Spleen (tissue), 7 donors: ENCODE results near the gene GVQW3.

Source experiments
- POLR2A ChIP-seq, 3 donors: fragments of 450-650 bp; IDR thresholded peaks; one replicate each; pipeline ENCODE4 v1.5.1; 2017; ENCODE audit warnings: antibody characterized with exemption in 3 of 3, mild to moderate bottlenecking in 1 of 3
- TF ChIP-seq, protein P1 (sequence below), 11 experiments: fragments of 200-600 bp in 7 of 11; fragments of 450-650 bp in 4 of 11; sonication (generic) in 4 of 11; IDR thresholded peaks in 8 of 11; conservative IDR thresholded peaks in 3 of 11; 1 replicate in 7 of 11; 2 replicates in 4 of 11; pipeline versions ENCODE4 v1.4.0 to v1.8.0; 2016 to 2021; ENCODE audit warnings: antibody characterized with exemption in 11 of 11, inconsistent platforms in 4 of 11, mild to moderate bottlenecking in 1 of 11
- donor health status: DM: no; HTN: no; CAD: no; lungs with moderate emphysema.
- donor health status: DM: no; HTN: no; CAD: no.
- donor health status: DM: no; HTN: no; CAD: no.

DNA sequence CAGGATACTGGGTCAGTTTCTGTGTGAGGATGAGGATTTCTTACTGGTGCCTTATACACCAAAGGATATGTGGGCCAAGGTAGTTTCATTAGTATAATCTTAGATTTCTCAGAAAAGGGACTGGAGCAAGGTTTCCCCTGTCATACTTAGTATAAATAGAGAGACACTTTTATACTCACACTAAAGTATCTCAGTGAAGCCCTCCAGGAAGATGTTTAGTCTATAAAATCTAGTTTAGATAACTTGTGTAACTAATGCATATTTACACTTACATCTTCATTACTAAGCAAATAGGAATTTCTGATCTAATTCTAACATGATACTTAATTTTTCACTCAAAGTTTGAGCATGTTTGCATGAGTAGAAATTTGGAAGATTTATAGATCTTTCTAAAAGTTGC lies 74.8 kb downstream of the GVQW3 start:
- TF ChIP-seq, protein P1, sequence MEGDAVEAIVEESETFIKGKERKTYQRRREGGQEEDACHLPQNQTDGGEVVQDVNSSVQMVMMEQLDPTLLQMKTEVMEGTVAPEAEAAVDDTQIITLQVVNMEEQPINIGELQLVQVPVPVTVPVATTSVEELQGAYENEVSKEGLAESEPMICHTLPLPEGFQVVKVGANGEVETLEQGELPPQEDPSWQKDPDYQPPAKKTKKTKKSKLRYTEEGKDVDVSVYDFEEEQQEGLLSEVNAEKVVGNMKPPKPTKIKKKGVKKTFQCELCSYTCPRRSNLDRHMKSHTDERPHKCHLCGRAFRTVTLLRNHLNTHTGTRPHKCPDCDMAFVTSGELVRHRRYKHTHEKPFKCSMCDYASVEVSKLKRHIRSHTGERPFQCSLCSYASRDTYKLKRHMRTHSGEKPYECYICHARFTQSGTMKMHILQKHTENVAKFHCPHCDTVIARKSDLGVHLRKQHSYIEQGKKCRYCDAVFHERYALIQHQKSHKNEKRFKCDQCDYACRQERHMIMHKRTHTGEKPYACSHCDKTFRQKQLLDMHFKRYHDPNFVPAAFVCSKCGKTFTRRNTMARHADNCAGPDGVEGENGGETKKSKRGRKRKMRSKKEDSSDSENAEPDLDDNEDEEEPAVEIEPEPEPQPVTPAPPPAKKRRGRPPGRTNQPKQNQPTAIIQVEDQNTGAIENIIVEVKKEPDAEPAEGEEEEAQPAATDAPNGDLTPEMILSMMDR (IDR thresholded peaks at IDR 0.05 in 8 of 11, conservative IDR thresholded peaks at IDR 0.05 in 3 of 11): no peak
- no peak for TF ChIP-seq POLR2A (IDR thresholded peaks at IDR 0.05)
